ENCODE results near the gene ZNF385B.

DNA sequence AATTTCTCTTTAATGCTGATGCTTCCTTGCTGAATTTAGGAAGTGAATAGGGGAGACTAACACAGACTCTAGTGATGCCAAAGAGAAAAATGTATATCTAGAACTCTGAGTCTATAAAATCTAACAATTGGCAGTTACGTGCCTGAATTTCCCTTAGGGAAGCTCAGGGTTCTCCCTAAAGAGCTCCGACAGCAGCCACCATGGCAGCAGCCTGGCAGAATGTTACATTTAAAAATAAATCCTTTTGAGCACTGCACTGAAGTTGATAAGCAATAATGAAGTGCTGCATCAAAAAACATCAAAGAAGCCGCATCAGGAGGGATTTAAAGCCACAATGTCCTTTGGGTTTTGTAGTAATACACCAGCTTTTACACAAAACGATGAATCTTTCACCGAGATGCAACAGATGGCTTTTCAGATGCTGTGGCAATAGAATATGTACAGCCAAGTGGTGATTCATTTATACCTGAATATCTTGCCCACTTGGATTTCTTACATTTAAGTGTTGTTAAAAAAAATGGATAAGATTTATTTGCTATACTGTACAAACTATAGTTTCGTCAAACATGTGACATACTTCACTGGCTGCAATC is 305.6 kb downstream of the ZNF385B start:
- TF ChIP-seq, protein P1, sequence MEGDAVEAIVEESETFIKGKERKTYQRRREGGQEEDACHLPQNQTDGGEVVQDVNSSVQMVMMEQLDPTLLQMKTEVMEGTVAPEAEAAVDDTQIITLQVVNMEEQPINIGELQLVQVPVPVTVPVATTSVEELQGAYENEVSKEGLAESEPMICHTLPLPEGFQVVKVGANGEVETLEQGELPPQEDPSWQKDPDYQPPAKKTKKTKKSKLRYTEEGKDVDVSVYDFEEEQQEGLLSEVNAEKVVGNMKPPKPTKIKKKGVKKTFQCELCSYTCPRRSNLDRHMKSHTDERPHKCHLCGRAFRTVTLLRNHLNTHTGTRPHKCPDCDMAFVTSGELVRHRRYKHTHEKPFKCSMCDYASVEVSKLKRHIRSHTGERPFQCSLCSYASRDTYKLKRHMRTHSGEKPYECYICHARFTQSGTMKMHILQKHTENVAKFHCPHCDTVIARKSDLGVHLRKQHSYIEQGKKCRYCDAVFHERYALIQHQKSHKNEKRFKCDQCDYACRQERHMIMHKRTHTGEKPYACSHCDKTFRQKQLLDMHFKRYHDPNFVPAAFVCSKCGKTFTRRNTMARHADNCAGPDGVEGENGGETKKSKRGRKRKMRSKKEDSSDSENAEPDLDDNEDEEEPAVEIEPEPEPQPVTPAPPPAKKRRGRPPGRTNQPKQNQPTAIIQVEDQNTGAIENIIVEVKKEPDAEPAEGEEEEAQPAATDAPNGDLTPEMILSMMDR (IDR thresholded peaks at IDR 0.05): no peak
- no peak for TF ChIP-seq EP300 (IDR thresholded peaks at IDR 0.05)
- TF ChIP-seq POLR2A (IDR thresholded peaks at IDR 0.05): no peak
